ENCODE results near the gene THRSP.
A peak's percentile ranks its signal among the peaks of the same experiment; 100 is the strongest.
"Not testable (repeated sequence)": the region's sequence is repeated elsewhere in the genome, so short reads cannot be mapped to it uniquely, and the experiment has no call there.

Gene THRSP

DNA sequence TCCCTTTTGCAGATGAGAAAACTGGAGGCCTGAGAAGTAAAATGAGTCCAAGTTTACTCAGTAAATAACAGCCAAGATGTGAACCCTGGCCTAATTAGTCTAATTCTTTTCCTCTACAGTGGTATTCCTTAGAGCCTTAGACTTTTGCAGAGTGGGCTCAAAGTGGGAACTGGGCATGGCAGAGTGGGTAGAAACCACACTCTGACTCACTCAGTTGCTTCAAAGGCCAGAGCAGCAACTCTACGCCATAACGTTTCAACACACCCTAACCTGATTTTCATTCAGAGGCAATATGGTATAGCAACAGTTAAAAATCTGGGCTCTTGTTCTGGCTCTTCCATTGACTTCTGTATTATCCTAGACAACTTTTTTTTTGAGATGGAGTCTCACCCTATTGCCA lies 2.8 kb downstream of the THRSP start:
- DNase-seq (ENCODE audit: low read depth): no peak

DNA sequence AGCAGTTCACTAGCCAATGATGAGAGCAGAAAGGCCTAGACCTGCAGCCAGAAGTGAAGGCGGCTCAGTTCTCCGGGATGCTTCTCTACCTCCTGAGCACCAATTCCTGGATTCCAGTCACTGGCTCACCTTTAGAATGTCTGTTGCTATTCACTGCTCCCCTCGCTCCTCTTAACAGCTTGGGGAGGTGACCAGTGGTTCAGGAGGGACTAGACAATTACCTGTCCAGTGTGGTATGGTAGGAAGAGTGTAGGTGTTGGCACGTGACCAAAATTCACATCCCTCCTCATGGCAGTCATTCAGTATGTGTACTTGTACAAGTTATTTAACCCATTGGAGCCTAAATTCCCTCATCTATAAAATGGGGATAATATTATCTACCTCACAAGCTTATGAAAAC lies 4.0 kb downstream of the THRSP start:
- DNase-seq (ENCODE audit: low read depth): no peak

DNA sequence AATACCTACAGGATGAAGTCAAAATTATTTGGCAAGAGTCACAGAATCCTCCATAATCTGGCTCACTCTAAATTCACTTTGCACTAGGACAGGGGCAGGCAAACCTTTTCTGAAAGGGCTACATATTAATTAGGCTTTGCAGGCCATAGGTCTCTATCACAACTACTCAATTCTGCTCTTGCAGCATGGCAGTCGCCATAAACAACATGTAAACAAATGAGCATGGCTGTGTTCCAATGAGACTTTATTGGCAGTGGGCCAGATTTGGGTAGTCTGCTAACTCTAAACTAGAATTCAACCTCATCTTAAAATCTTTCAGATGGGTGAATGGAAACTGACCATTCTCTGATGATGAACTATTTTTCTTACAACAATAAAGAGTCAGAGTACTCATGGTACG lies 5.8 kb downstream of the THRSP start:
- DNase-seq (ENCODE audit: low read depth): no peak

DNA sequence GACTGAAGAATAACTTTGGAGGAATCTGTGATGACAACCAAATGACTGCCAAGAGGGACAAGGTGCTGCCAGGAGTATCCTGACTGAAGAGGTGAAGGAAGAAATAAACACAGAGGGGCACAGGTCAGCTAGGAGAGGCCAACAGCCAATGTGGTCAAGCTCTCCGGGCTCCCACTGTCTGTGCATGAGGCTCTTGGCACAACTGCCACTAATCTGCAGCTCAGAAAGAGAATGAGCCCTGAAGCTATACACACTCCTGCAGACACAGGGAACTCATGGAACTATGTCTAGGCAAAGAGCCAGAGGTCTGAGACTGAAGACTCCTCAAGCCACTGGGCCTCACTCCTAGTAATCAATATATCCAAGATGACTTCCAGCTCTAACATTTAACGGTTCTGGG lies 7.0 kb downstream of the THRSP start:
- DNase-seq (ENCODE audit: low read depth): no peak

DNA sequence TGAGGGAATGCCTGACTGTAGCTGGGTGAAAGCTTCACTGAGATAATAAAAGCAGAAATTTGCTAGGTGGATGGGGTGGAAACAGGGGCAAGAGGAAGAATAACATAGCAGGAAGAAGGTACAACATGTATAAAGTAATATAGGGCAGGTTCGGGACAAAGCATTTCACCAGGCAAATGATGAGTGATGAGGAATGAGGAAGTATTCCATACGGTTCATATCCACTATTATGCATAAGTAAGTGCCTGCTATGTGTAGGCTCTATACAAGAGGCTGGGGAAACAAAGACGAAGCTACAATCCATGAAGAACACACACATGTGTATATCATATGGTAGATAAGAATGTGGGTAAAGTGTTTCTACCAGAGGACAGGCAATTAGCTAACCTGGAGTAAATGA lies 8.1 kb downstream of the THRSP start:
- DNase-seq (ENCODE audit: low read depth): no peak

DNA sequence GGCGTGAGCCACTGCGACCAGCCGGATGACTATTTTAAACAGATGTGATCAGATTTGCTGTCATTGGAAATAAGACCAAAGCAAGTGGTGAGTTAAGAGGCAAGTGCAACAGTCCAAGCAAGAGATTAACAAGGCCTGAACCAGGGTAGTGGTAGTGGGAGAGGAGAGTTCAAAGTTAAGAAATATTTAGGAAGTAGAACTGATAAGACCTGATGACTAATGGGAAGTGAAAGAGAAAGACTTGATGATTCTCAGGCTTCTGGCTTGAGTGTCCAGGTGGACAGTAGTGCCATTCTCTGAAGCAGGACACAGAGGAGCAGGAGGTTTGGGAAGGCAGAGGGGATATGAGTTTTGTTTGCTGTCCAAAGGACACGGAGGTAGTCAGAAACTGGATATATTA lies 8.8 kb downstream of the THRSP start:
- DNase-seq (ENCODE audit: low read depth): no peak

DNA sequence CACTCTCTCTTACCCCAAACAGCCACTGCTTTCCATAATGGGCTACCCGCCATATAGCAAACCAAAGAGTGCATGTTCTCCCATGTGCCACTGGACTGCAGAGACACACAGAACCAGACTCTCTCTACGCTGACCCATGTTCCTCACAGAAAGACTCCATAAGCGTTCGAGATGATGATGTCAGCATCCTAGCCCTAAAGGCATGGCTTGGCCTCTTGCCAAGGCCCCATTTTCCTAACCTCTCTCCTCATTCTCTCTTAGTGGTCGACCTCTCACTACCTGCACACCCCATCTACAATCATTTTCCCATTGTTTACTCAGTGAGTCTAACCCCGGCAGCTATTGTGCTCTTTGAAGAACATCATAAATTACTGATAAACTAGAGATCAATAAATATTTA lies 11.1 kb downstream of the THRSP start:
- no peak for DNase-seq (ENCODE audit: low read depth)

DNA sequence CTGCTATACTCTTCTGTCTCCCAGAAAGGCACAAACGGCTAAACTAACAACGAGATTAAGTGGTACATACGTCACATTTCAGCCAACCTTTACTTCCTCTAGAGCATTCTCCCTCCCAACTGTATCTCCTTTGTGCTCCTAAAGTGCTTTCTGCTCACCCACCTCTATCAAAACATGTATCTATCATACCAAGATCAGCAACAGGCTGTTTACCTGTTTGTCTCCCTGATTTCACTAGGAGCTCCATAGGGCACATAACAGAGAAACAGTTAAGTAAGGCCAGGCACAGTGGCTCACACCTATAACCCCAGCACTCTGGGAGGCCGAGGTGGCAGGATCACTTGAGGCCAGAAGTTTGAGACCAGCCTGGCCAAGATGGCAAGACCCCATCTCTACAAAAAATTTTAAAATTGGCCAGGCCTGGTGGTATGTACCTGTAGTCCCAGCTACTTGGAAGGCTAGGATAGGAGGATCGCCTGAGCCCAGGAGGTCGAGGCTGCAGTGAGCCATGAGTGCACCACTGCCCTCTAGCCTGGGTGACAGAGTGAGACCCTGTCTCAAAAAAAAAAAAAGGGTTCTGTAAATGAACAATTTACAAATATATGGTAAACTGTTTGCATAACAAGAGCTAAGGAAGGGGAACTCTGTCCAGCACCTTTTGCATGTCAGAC lies 13.2 kb downstream of the THRSP start:
- no peak for DNase-seq (ENCODE audit: low read depth)

DNA sequence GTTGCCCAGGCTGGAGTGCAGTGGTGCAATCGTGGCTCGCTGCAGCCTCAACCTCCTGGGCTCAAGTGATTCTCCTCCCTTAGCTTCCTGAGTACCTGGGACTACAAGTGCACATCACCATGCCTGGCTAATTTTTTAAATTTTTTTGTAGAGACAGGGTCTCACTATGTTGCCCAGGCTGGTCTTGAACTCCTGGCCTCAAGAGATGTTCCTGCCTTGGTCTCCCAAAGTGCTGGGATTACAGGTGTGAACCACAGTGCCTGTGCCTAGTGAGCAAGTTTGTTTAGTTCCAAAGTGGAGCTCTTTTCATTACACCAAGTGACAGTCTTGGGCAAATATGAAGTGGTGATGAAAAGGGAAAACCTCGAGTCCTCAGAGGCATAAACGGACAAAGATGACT lies 13.9 kb downstream of the THRSP start:
- not testable (repeated sequence) for DNase-seq (ENCODE audit: low read depth)

DNA sequence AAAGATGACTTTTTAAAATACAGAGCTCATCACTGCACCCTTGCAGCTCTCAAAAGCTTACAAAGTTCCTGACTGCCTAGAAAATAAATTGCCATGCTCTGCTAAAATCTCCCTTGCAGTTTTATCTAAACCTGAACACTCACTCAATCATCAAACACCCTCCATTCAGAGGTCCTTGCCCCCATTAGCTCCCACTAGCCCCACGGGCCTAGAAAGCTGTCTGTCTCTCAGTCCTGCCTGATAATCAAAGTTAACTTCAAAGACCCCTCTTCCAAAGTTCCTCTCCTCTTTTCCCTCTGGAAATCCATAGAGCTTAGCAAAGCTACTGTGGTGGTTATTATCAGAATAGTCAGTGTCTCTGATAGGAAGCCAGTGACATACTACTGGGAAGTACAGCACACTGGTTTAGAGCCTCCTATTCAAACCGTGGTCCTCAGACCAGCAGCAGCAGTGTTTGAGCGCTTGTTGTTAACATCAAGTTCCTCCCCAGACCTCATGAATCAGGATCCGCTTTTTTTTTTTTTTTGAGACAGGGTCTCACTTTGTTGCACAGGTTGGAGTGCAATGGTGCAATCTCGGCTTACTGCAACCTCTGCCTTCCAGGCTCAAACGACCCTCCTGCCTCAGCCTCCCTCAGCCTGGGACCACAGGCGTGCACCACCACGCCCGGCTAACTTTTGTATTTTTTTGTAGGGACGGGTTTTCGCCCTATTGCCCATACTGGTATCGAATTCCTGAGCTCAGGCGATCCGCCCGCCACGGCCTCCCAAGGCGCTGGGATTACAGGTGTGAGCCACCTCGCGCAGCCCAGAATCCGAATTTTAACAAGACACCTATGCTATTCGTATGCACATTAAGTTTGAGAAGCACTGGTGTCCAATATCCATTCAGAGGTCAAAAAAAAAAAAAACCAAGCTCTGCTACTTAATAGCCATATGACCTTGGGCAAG lies 14.8 kb downstream of the THRSP start:
- no peak for DNase-seq (ENCODE audit: low read depth)

DNA sequence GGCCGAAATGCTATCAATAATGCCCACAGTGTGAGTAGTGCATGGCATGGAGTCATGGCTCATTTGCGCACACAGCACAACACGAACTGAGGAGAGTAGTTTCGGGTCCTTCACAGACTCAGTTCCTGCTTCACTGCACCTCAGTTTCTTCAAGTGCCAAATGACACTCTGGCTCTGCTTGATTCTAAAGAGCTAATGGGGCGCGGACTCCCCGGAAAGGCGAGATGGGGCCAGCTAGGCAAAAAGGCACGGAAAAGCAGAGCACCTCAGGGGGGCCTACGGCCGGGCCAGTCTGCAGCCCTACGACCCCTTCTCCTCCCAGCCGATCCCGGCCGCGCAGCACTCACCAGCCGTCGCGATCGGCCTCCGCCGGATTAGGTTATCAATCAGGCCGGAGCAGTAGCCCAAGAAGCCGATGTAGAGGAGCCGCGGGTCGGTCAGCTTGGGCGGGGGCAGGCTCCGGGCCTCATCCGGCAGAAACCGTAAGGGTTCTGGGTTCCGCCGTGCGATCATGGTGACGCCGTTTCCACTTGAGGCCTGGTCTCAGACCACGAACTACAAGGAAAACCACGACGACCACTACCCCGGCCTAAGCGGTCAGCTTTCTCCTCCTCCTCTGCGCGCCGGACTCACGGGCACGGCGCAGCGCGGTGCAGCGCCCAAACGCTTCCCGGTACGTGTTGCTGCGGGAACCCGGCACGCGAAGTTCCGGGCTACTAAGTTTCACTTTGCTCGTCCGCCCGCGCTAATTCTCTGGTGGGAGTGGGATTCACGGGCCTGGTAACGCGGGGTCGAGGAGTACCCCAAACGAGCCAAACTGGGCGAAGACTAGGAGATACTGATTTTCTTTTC lies 15.8 kb downstream of the THRSP start, which contains the start of gene NDUFC2:
TSS of gene NDUFC2 (minus strand) at position 631 of the 852 bp plus-strand sequence. CDS start at position 513, 118 bp downstream.
- peak; percentile 37 for DNase-seq (ENCODE audit: low read depth)

DNA sequence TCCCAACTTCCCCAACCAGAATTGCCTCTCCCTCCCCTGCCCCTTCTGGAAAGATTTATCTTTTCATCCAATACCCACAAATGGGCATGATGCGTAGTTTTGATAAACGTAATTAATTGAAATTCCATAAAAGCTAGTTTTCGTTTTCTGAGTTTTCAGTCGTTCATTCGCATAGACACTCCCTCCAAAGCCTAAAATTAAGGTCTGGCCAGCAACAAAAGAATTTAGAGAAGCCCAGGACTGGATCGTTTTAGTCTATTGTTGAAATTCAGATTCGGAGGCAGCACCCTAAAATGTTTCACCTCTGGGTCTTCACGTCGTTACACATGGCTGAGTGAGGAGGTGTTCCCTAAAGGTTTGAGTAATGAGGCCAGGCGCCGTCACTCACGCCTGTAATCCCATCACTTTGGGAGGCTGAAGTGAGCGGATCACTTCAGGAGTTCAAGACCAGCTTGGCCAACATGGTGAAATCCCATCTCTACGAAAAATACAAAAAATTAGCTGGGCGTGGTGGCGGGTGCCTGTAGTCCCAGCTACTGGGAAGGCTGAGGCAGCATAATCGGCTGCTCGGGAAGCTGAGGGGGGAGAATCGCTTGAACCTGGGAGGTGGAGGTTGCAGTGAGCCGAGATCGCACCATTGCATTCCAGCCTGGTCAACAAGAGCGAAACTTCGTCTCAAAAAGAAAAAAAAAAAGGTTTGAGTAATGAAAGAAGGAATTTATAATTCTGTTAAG lies 16.6 kb downstream of the THRSP start:
- no peak for DNase-seq (ENCODE audit: low read depth)

DNA sequence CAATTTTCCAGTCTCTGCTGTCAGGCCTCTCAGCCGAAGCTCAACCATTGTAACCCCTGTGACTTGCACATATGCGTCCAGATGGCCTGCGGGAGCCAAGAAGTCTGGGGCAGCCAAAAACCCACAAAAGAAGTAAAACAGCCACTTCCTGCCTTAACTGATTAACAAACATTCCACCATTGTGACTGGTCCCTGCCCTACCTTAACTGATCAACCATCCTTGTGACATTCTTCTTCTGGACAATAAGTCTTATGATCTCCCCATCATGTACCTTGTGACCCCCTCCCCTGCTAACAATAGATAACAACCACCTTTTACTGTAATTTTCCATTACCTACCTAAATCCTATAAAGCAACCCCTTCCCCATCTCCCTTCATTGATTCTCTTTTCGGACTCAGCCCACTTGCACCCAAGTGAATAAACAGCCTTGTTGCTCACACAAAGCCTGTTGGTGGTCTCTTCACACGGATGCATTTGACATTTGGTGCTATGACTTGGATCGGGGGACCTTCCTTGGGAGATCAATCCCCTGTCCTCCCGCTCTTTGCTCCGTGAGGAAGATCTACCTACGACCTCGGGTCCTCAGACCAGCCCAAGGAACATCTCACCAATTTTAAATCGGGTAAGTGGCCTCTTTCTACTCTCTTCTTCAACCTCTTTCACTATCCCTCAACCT lies 17.3 kb downstream of the THRSP start:
- DNase-seq (ENCODE audit: low read depth): no peak

DNA sequence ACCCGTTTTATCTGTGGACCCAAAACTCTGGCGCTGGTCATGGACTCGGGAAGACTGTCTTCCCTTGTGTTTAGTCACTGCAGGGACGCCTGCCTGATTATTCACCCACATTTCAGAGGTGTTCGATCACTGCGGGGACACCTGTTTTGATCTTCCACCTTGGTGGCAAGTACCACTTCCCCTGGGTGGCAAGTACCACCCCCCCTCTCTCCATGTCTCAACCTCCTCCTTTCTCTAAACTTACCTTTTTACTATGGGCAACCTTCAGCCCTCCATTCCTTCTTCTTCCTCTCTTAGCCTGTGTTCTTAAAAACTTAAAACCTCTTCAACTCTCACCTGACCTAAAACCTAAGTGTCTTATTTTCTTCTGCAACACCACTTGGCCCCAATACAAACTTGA lies 17.9 kb downstream of the THRSP start:
- no peak for DNase-seq (ENCODE audit: low read depth)

DNA sequence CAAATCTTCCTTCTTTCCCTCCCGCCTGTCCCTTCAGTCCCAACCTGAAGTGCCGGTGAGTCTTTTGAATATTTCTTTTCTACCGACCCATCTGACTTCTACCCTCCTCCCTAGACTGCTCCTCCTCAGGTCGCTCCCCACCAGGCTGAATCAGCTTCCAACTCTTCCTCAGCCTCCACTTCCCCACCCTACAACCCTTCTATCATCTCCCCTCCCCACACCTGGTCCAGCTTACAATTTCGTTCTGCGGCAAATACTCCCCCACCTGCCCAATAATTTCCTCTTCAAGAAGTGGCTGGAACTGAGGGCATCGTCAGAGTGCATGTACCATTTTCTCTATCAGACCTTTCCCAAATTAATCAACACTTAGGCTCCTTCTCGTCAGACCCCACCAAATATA lies 18.5 kb downstream of the THRSP start:
- DNase-seq (ENCODE audit: low read depth): no peak

DNA sequence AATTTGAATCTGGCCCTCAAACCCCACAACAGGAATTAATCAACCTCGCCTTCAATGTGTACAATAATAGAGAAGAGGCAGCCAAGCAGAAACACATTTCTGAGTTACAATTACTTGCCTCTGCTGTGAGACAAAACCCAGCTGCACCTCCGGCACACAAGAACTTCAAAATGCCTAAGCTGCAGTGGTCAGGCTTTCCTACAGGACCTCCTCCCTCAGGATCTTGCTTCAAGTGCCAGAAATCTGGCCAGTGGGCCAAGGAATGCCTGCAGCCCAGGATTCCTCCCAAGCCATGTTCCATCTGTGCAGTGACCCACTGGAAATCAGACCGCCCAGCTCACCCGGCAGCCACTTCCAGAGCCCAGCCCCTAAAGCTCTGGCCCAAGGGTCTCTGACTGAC lies 19.4 kb downstream of the THRSP start:
- no peak for DNase-seq (ENCODE audit: low read depth)

DNA sequence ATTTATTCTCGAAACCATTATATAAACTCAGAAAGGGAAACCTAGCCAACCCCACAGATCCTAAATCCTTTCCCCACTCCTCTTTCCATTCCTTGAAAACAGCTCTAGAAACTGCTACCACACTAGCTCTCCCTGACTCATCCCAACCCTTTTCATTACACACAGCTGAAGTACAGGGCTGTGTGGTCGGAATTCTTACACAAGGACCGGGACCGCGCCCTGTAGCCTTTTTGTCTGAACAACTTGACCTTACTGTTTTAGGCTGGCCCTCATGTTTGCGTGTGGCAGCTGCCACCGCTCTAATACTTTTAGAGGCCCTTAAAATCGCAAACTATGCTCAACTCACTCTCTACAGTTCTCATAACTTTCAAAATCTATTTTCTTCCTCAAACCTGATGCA lies 20.8 kb downstream of the THRSP start:
- DNase-seq (ENCODE audit: low read depth): not testable (repeated sequence)

DNA sequence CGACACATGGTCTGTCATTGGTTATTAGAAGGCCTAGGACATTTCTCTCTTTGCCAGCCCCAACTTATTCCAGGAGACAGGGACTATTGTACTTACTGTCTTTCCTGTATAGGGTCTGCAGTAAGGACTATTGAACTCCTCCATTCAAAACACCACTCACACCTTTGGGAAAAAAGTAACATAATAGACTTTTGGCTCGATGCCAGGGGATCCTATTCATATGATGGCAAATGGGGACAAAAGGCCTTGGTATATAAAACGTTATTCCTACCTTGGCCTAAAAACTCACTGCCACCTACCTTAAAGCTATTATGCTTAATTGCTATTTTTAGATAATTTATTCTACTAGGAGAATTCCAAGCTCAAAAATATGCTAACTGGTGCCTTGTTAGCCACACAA lies 22.3 kb downstream of the THRSP start:
- DNase-seq (ENCODE audit: low read depth): no peak

DNA sequence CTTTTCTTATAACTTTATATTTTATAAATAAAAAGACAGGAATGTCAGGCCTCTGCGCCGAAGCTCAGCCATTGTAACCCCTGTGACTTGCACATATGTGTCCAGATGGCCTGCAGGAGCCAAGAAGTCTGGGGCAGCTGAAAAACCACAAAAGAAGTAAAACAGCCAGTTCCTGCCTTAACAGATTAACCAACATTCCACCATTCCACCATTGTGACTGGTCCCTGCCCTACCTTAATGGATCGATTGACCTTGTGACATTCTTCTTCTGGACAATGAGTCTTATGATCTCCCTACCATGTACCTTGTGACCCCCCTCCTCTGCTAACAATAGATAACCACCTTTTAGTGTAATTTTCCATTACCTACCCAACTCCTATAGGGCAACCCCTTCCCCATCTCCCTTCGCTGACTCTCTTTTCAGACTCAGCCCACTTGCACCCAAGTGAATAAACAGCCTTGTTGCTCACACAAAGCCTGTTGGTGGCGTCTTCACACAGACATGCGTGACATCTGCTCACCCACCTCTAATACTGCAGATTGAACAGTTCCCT lies 22.9 kb downstream of the THRSP start:
- not testable (repeated sequence) for DNase-seq (ENCODE audit: low read depth)

DNA sequence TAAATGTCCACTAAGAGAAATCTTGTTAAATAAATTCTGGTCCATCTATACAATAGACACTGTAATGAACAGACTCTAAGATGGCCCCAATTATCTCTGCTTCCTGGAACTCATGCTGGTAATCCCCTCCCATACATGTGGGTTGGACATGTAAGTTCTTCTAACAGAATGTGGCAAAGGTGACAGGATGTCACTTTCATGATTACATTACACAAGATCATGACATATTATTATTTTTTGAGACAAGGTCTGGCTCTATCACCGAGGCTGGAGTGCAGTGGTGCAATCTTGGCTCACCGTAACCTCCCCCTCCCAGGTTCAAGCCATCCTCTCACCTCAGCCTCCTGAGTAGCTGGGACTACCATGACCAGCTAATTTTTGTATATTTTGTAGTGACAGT lies 30.6 kb downstream of the THRSP start:
- DNase-seq (ENCODE audit: low read depth): no peak
